ENCODE data around the gene PTPRH. TPM values are rescaled to one million over a fixed set of nuclear protein-coding genes. Genes with fewer than 3 reads are reported as not detected.

PTPRH gene
- total and polyA plus RNA-seq, 9 of the 15 experiments (the other 6 are each of a cell fraction or from before 2014, with no cell fraction given) = 0.87 to 34.3 (median 22.7) TPM

DNA sequence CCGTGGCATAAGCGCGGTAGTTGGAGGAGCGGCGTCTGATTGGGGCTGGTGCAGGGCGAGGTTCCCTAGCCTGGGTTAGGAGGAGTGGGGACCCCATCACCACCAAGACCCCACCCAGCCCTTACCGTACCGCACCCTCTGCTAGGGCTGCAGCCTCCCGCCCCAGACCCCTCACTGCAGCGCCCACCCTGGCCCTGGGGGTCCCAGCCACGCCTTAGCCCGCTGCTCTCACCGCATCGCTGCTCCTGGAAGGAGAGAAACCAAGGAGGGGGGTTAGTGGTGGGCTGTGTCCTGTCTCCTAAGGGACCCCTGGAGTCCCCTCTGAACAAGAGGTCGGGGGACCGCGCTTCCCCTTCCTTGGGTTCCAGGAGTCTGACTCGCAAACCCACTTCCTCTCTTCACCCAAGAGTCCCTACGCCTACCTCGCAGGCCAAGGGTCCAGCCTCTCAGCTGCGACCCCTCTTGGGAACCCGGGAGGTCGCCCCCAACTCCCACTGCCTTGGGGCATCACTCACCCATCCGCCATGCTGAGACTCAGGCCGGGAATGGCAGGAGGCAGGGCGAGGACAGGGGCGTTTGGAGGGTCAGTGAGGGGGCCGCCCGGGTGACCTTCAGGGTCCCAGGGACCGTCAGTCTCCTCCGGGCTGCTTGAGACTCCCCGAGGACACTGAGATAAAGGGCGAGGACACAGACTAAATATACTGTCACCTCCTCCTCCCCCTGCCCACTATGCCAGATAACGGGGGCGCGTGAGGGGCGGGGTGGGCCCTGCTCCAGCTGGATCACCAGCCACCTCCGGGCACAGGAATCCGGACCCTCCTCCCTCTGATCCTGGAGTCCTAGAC is 52.0 kb downstream of the PTPRH start, which contains the start of gene TNNI3 (continued):
- TF ChIP-seq, protein P1, sequence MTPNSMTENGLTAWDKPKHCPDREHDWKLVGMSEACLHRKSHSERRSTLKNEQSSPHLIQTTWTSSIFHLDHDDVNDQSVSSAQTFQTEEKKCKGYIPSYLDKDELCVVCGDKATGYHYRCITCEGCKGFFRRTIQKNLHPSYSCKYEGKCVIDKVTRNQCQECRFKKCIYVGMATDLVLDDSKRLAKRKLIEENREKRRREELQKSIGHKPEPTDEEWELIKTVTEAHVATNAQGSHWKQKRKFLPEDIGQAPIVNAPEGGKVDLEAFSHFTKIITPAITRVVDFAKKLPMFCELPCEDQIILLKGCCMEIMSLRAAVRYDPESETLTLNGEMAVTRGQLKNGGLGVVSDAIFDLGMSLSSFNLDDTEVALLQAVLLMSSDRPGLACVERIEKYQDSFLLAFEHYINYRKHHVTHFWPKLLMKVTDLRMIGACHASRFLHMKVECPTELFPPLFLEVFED (CRISPR knock-in tag; conservative IDR thresholded peaks at IDR 0.05) = no peak
- TF ChIP-seq RUNX1 (IDR thresholded peaks at IDR 0.05; ENCODE audit: low read depth) (no peak), PTRF (tag; IDR thresholded peaks at IDR 0.05) (no peak), NCOA2 (IDR thresholded peaks at IDR 0.05; ENCODE audit: partially characterized antibody in 2 of 2) (no peak), ZC3H4 (CRISPR knock-in tag; IDR thresholded peaks at IDR 0.05; ENCODE audit: borderline replicate concordance) (no peak), ZNF408 (CRISPR knock-in tag; IDR thresholded peaks at IDR 0.05; ENCODE audit: low read depth) (no peak), DDX20 (tag; IDR thresholded peaks at IDR 0.05; ENCODE audit: low read depth) (no peak), HOXB6 (CRISPR knock-in tag; IDR thresholded peaks at IDR 0.05; ENCODE audit: borderline replicate concordance) (no peak), ZC3H8 (IDR thresholded peaks at IDR 0.05) (no peak), ARNT (IDR thresholded peaks at IDR 0.05) (no peak)
- TF ChIP-seq, protein P2, sequence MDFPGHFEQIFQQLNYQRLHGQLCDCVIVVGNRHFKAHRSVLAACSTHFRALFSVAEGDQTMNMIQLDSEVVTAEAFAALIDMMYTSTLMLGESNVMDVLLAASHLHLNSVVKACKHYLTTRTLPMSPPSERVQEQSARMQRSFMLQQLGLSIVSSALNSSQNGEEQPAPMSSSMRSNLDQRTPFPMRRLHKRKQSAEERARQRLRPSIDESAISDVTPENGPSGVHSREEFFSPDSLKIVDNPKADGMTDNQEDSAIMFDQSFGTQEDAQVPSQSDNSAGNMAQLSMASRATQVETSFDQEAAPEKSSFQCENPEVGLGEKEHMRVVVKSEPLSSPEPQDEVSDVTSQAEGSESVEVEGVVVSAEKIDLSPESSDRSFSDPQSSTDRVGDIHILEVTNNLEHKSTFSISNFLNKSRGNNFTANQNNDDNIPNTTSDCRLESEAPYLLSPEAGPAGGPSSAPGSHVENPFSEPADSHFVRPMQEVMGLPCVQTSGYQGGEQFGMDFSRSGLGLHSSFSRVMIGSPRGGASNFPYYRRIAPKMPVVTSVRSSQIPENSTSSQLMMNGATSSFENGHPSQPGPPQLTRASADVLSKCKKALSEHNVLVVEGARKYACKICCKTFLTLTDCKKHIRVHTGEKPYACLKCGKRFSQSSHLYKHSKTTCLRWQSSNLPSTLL (IDR thresholded peaks at IDR 0.05) = no peak
- TF ChIP-seq, protein P3, sequence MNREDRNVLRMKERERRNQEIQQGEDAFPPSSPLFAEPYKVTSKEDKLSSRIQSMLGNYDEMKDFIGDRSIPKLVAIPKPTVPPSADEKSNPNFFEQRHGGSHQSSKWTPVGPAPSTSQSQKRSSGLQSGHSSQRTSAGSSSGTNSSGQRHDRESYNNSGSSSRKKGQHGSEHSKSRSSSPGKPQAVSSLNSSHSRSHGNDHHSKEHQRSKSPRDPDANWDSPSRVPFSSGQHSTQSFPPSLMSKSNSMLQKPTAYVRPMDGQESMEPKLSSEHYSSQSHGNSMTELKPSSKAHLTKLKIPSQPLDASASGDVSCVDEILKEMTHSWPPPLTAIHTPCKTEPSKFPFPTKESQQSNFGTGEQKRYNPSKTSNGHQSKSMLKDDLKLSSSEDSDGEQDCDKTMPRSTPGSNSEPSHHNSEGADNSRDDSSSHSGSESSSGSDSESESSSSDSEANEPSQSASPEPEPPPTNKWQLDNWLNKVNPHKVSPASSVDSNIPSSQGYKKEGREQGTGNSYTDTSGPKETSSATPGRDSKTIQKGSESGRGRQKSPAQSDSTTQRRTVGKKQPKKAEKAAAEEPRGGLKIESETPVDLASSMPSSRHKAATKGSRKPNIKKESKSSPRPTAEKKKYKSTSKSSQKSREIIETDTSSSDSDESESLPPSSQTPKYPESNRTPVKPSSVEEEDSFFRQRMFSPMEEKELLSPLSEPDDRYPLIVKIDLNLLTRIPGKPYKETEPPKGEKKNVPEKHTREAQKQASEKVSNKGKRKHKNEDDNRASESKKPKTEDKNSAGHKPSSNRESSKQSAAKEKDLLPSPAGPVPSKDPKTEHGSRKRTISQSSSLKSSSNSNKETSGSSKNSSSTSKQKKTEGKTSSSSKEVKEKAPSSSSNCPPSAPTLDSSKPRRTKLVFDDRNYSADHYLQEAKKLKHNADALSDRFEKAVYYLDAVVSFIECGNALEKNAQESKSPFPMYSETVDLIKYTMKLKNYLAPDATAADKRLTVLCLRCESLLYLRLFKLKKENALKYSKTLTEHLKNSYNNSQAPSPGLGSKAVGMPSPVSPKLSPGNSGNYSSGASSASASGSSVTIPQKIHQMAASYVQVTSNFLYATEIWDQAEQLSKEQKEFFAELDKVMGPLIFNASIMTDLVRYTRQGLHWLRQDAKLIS (CRISPR knock-in tag; IDR thresholded peaks at IDR 0.05) = no peak
- TF ChIP-seq, protein P4, sequence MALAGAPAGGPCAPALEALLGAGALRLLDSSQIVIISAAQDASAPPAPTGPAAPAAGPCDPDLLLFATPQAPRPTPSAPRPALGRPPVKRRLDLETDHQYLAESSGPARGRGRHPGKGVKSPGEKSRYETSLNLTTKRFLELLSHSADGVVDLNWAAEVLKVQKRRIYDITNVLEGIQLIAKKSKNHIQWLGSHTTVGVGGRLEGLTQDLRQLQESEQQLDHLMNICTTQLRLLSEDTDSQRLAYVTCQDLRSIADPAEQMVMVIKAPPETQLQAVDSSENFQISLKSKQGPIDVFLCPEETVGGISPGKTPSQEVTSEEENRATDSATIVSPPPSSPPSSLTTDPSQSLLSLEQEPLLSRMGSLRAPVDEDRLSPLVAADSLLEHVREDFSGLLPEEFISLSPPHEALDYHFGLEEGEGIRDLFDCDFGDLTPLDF (CRISPR knock-in tag; IDR thresholded peaks at IDR 0.05) = no peak

Data from K562 (cell line).